Epithelial cell of proximal tubule (primary cell): ENCODE results near the gene CTTNBP2NL. TPM values are rescaled to one million over a fixed set of nuclear protein-coding genes. Genes with fewer than 3 reads are reported as not detected.

Source experiments
- DNase-seq: peaks from one replicate; pipeline ENCODE4 v3.0.0-alpha.2; 2011; ENCODE audit warnings: low read depth
- H3K4me3 ChIP-seq: 2 replicates; pipeline ENCODE4 v1.5.1; 2011; ENCODE audit warnings: low read depth, mild to moderate bottlenecking, low read length
- total RNA-seq: library from RNA; depleted of rRNA; stranded (reverse); fragments of >200 nt; gene quantifications from 2 replicates; pipeline ENCODE4 v1.2.3, GENCODE V29; 2015
- TF ChIP-seq, protein P1 (sequence below): conservative IDR thresholded peaks from 2 replicates; pipeline ENCODE4 v1.5.1; 2012; ENCODE audit warnings: low read depth, mild to moderate bottlenecking, low read length

CTTNBP2NL gene
- total RNA-seq, 1 donor from 2014 or later = 27.2 TPM

DNA sequence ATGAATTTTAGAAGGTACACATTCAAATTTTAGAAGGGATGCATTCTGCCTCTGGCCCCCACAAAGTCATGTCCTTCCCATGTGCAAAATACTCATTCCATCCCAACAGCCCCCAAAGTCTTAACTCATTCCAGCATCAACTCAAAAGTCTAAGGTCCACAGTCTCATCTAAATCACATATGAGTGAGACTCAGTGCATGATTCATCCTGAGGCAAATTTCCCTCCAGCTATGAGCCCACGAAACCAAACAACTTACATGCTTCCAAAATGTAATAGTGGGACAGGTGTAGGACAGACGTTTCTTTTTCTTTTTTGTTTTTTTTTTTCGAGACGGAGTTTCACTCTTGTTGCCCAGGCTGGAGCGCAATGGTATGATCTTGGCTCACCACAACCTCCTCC is 100.3 kb downstream of the CTTNBP2NL start:
- H3K4me3 ChIP-seq = no peak overlapping the region
- TF ChIP-seq, protein P1, sequence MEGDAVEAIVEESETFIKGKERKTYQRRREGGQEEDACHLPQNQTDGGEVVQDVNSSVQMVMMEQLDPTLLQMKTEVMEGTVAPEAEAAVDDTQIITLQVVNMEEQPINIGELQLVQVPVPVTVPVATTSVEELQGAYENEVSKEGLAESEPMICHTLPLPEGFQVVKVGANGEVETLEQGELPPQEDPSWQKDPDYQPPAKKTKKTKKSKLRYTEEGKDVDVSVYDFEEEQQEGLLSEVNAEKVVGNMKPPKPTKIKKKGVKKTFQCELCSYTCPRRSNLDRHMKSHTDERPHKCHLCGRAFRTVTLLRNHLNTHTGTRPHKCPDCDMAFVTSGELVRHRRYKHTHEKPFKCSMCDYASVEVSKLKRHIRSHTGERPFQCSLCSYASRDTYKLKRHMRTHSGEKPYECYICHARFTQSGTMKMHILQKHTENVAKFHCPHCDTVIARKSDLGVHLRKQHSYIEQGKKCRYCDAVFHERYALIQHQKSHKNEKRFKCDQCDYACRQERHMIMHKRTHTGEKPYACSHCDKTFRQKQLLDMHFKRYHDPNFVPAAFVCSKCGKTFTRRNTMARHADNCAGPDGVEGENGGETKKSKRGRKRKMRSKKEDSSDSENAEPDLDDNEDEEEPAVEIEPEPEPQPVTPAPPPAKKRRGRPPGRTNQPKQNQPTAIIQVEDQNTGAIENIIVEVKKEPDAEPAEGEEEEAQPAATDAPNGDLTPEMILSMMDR = no peak

DNA sequence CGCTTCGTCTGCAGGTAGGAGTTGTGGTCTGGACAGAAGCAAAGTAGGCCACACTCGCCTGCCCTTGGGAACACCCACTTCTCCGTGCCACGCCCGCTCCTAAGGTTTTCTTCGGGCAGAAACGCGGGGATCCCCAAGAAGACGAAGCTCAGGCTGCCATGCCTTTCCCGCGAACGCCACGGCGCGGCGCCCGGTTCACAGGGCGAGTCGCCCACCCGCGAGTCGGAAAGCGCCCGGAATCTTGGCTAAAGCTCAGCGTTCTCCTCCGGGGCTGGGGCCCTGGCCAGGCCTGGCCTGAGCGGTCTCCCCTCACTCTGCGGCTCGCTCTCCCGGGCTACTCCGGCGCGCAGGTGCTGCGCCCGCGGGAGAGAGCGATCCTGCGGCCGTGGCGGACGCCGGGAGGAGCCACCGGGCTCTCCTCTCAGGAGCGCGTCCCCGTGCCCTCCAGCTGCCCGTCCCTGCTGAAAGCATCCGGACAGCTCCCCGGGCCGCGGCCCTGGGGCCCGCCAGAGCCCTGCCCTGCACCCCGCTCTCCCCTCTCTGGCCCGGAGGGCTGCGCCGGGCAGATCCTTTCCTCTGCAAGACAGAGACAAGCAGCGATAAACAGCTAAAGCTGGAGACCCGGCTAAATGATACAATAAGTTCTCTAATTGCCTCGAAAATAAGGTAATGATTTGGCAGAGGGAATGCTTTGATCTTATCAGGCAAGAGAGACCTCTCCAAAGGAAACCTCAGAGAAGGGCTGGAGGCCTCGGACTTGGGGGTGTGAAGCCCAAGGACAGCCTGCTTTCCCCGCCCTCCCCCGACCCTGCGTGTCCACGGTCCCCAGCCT is 106.0 kb downstream of the CTTNBP2NL start:
- DNase-seq = no peak
- peak overlapping the region; percentile 68 for H3K4me3 ChIP-seq

More for the DNA sequence above, 100.3 kb downstream of the CTTNBP2NL start:
- DNase-seq = no peak

DNA sequence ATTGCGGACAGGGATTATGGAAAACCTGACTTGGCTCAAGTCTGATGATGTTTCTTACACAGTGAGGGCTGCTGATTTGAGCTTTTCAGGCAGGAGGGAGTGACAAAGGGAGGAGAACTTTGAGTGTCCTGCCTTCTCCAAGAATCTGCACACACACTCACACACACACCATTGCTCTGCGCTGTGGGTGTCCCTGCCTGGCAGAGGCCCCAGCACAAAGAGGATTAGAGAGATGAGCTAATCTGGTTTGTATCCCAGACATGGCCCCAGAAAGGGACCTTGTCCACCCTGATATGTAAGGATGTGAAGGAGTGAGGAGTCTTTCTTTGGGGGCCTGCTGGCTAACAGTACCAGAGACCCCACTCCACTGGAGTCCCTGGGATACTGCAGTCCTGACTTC is 106.8 kb downstream of the CTTNBP2NL start:
- DNase-seq = no peak
- TF ChIP-seq, protein P1 = no peak

More for the DNA sequence above, 106.0 kb downstream of the CTTNBP2NL start:
- TF ChIP-seq, protein P1 = peak; percentile 75

DNA sequence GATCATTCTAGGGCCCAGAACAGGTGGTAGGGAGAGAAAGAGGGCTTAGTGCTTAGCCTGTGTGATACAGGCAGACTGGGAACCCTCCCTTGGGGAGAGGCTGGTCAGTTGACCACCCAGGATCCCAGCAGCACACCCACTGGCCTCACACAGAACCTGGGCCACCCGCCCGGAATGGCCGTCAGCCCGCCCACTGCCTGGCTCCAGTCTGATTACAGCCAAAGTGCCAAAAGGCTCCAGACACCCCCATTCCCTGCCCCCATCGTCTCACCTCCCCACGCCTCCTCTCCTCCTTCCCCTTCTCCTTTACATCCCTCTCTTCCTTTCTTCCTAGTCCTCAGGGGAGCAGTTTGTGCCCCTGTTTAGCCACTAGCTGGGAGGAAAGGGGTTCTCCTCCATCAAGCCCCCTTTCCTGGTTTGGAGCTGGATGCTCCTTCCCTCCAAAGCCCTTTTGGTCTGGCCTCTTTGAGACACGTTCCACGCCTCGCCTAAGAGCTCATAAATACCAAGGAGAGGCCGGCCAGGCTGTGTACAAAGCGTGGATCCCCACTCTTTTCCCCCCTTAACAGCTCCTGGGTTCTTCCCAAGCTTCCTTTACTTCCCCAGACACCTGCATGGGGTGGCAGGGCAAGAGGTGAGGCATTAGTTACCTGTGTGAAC is 108.1 kb downstream of the CTTNBP2NL start:
- TF ChIP-seq, protein P1 = no peak
- no peak for DNase-seq
- H3K4me3 ChIP-seq = no peak overlapping the region

More for the DNA sequence above, 106.8 kb downstream of the CTTNBP2NL start:
- no peak overlapping the region for H3K4me3 ChIP-seq

DNA sequence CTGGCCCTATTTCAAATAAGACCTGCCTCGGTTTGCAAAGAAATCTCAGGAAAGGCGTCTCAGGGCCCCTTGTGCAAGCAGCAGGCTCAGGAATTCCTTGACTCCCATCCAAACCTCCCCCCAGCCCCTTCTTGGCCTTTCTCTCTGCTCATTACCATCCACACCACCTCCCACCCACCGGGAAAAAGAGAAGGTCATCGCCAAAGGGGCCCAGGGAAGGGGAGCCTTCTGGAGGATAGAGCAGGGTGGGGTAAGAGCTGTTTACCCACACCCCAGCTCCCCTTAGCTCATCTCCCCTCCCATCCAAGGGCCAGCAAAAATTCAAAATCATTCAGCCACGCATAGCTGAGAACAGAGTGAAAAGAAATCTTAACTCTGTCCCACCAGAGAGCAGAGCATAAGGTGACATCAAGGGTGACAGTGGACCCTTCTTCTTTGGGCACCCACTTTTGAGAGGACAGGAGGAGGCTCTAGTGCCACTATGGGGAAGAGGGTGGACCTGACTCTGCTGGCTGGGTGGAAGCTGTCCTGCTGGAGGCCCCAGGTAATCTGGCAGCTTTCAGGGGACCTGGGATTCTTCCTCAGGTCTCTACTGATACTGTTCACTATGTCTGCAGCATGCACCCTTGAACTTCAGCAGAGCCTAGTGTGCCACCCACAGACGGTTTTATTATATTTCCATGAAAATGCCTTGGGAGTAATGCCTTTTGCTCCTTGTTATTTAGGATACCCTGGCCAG is 108.8 kb downstream of the CTTNBP2NL start:
- TF ChIP-seq, protein P1 = no peak
- H3K4me3 ChIP-seq = no peak overlapping the region
- DNase-seq = no peak

DNA sequence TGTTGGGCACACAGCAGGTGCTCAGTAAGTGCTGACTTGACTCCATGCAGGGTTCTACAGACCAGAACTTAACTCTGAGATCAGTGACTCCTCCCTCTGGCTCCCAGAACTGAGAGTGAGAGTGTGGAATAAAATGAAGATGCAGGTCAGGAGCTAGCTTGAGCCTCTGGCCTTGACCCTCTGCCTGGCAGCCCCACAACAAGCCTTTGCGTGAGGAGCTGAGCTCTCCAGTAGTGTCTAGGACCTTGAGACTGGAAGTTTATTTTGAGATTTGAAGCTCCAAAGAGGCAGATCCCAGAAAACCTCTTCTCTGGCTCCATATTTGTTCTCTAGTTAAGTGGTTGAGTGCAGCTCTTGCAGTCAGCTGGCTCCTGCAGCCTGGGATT is 109.4 kb downstream of the CTTNBP2NL start:
- DNase-seq = no peak
- TF ChIP-seq, protein P1 = no peak
- H3K4me3 ChIP-seq = no peak overlapping the region
